PC-3 (cell line): ENCODE data around the gene HOOK2.
"Not testable (repeated sequence)": the region's sequence is repeated elsewhere in the genome, so short reads cannot be mapped to it uniquely, and the experiment has no call there.

Source experiments
- EZH2 ChIP-seq: fragments of 300-600 bp; sonication (generic); IDR thresholded peaks from one replicate; pipeline ENCODE4 v1.6.1; 2017; ENCODE audit warnings: antibody characterized with exemption, mild to moderate bottlenecking, low read length; ENCODE audit not compliant: unreplicated experiment
- EZH2phosphoT487 ChIP-seq: fragments of 300-600 bp; sonication (generic); IDR thresholded peaks from 2 replicates; pipeline ENCODE4 v1.6.1; 2018; ENCODE audit warnings: mild to moderate bottlenecking, antibody characterized with exemption, low read length, borderline replicate concordance
- TF ChIP-seq, protein P1 (sequence below): fragments of 300-600 bp; sonication (generic); conservative IDR thresholded peaks from 2 replicates; pipeline ENCODE4 v1.5.1; 2017; ENCODE audit warnings: antibody characterized with exemption, low read depth, mild to moderate bottlenecking, low read length

GRCh38 chr19:12817188-12817587 is 41.8 kb upstream of the HOOK2 start:
- TF ChIP-seq, protein P1, sequence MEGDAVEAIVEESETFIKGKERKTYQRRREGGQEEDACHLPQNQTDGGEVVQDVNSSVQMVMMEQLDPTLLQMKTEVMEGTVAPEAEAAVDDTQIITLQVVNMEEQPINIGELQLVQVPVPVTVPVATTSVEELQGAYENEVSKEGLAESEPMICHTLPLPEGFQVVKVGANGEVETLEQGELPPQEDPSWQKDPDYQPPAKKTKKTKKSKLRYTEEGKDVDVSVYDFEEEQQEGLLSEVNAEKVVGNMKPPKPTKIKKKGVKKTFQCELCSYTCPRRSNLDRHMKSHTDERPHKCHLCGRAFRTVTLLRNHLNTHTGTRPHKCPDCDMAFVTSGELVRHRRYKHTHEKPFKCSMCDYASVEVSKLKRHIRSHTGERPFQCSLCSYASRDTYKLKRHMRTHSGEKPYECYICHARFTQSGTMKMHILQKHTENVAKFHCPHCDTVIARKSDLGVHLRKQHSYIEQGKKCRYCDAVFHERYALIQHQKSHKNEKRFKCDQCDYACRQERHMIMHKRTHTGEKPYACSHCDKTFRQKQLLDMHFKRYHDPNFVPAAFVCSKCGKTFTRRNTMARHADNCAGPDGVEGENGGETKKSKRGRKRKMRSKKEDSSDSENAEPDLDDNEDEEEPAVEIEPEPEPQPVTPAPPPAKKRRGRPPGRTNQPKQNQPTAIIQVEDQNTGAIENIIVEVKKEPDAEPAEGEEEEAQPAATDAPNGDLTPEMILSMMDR, result not testable (repeated sequence)
- TF ChIP-seq EZH2, EZH2phosphoT487: not testable (repeated sequence)
